ENCODE data around the gene TBC1D10A. TPM values are rescaled to one million over a fixed set of nuclear protein-coding genes. Genes with fewer than 3 reads are reported as not detected.

TBC1D10A gene
- total and polyA plus RNA-seq, 9 donors, result 6.1 to 39.3 (median 28.1) TPM

DNA sequence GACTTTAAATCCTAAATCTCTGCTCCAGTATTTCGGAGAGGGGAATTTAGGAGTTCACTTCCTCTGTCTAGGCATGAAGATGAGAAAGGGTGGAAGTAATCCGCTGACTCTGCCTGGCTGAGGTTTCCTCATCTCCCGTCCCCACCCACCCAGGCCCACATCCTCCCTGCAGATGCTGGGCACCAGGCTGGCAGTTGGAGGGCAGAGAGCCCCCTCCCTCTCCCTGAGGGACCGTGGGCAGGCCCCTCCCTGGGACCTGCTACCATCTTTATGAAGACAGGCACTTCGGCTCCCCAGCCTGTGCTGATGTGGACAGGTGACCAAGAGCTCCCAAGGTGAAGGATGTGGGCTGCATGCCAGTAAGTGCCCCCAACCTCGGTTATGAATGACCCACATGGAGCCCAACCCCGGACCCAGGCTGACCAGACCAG is 44.1 kb downstream of the TBC1D10A start:
- no peak for DNase-seq
- TF ChIP-seq, protein P1, sequence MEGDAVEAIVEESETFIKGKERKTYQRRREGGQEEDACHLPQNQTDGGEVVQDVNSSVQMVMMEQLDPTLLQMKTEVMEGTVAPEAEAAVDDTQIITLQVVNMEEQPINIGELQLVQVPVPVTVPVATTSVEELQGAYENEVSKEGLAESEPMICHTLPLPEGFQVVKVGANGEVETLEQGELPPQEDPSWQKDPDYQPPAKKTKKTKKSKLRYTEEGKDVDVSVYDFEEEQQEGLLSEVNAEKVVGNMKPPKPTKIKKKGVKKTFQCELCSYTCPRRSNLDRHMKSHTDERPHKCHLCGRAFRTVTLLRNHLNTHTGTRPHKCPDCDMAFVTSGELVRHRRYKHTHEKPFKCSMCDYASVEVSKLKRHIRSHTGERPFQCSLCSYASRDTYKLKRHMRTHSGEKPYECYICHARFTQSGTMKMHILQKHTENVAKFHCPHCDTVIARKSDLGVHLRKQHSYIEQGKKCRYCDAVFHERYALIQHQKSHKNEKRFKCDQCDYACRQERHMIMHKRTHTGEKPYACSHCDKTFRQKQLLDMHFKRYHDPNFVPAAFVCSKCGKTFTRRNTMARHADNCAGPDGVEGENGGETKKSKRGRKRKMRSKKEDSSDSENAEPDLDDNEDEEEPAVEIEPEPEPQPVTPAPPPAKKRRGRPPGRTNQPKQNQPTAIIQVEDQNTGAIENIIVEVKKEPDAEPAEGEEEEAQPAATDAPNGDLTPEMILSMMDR (IDR thresholded peaks at IDR 0.05), result no peak
- TF ChIP-seq EP300 (IDR thresholded peaks at IDR 0.05) (no peak), POLR2A (IDR thresholded peaks at IDR 0.05) (no peak)
- Histone ChIP-seq H3K27ac (no peak overlapping the region), H3K4me3 (no peak overlapping the region), H3K36me3 (no peaks in the 10 kb centered on the region), H3K27me3 (no peaks in the 10 kb centered on the region), H3K9me3 (no peaks in the 10 kb centered on the region), H3K4me1 (ENCODE audit: insufficient read depth) (peaks cover 2% of the 10 kb centered on the region)
- 79 to 86% (median 82%) methylated on average over 7 of the region's 7 CpGs for WGBS, 3 donors
- intact Hi-C loops (cut with DNase I), result no loop called here

DNA sequence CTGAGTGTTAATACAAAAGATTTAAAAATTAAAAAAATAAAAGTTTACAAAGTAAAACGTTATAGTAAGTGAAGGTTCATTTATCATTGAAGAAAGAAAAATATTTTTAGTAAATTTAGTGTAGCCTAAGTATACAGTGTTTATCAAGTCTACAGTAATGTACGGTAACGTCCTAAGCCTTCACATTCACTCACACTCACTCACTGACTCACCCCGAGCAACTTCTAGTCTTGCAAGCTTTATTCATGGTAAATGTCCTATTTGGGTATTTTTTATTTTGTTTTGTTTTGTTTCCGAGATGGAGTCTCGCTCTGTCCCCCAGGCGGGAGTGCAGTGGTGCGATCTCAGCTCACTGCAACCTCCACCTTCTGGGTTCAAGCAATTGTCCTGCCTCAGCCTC is 46.2 kb downstream of the TBC1D10A start:
- TF ChIP-seq EP300 (IDR thresholded peaks at IDR 0.05), result no peak
- TF ChIP-seq POLR2A (IDR thresholded peaks at IDR 0.05), result no peak
- TF ChIP-seq, protein P1 (IDR thresholded peaks at IDR 0.05), result no peak
- H3K9me3 ChIP-seq, result no peaks in the 10 kb centered on the region
- no peaks in the 10 kb centered on the region for H3K4me1 ChIP-seq (ENCODE audit: insufficient read depth)
- DNase-seq, result no peak
- H3K27me3 ChIP-seq, result no peaks in the 10 kb centered on the region
- no peaks in the 10 kb centered on the region for H3K36me3 ChIP-seq
- intact Hi-C loops (cut with DNase I), result no loop called here
- no peak overlapping the region for H3K27ac ChIP-seq
- H3K4me3 ChIP-seq, result no peak overlapping the region
- 21 to 33% (median 31%) methylated on average over 8 of the region's 8 CpGs for WGBS, 3 donors

DNA sequence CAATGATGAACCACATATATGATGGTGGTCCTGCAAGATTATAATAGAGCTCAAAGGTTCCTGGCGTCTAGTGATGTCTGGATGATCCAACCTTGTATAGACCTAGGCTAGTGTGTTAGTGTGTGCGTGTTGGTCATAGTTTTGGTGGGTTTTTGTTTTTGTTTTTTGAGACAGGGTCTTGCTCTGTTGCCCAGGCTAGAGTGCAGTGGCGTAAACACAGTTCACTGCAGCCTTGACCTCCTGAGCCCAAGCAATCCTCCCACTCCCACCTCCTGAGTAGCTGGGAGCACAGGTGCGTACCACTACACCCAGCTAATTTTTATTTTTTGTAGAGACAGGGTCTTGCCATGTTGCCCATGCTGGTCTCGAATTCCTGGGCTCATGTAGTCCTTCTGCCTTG is 46.8 kb downstream of the TBC1D10A start:
- Histone ChIP-seq H3K9me3 (no peaks in the 10 kb centered on the region), H3K27ac (no peak overlapping the region), H3K4me1 (ENCODE audit: insufficient read depth) (no peaks in the 10 kb centered on the region), H3K4me3 (no peak overlapping the region), H3K27me3 (no peaks in the 10 kb centered on the region), H3K36me3 (no peaks in the 10 kb centered on the region)
- DNase-seq, result no peak
- TF ChIP-seq EP300 (IDR thresholded peaks at IDR 0.05), result no peak
- no peak for TF ChIP-seq POLR2A (IDR thresholded peaks at IDR 0.05)
- TF ChIP-seq, protein P1 (IDR thresholded peaks at IDR 0.05), result no peak
- intact Hi-C loops (cut with DNase I), result loop anchor here in 1 of 4 donors (10.0 kb wide), 1 partner anchor 825 kb away; the partner anchor contains the start of gene SELENOM
- 62 to 77% (median 75%) methylated on average over 5 of the region's 5 CpGs for WGBS, 3 donors

DNA sequence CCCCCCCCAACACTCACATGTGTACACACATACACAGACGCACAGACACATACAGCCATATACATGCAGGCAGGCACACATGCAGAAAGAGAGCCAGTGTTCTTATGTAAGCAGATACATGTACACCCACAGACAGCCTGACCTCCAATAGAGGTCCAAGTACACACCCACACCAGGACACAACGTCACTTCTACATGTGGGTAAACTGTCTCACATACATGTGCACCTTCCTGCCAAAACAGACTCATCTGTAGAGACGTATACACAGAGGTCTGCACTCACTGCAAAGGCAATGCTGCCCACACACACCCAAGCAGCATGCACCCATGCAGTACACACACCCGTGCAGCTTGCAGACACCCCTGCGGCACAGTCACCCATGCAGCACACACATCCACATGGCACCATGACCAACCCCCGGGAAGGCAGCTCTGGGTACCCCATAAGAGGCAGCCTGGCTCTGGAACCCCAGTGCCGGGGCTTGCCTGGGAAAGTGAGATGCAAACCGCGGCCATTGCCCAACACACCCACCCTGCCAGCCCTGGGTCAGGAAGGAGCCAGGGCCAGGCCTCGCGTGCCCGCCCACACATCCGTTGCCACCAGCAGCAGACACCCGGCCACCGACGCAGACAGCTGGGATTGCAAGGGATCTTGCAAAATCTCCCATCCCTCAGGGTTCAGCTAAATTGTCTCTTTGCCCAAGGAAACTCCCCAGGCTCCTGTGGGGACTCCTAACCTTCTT is 47.5 kb downstream of the TBC1D10A start:
- H3K27ac ChIP-seq, result no peak overlapping the region
- H3K36me3 ChIP-seq, result no peaks in the 10 kb centered on the region
- intact Hi-C loops (cut with DNase I), result loop anchor here in 1 of 4 donors (10.0 kb wide), 1 partner anchor 826 kb away; the partner anchor contains the start of gene SELENOM
- no peak for DNase-seq
- H3K4me1 ChIP-seq (ENCODE audit: insufficient read depth), result no peaks in the 10 kb centered on the region
- H3K9me3 ChIP-seq, result no peaks in the 10 kb centered on the region
- TF ChIP-seq EP300 (IDR thresholded peaks at IDR 0.05) (no peak), POLR2A (IDR thresholded peaks at IDR 0.05) (no peak)
- TF ChIP-seq, protein P1 (IDR thresholded peaks at IDR 0.05), result no peak
- H3K27me3 ChIP-seq, result no peaks in the 10 kb centered on the region
- 67 to 91% (median 75%) methylated on average over 16 of the region's 16 CpGs for WGBS, 3 donors
- no peak overlapping the region for H3K4me3 ChIP-seq

Measured in ovary (tissue), 9 donors.